Measurements from ENCODE around the gene SH3BP1.

DNA sequence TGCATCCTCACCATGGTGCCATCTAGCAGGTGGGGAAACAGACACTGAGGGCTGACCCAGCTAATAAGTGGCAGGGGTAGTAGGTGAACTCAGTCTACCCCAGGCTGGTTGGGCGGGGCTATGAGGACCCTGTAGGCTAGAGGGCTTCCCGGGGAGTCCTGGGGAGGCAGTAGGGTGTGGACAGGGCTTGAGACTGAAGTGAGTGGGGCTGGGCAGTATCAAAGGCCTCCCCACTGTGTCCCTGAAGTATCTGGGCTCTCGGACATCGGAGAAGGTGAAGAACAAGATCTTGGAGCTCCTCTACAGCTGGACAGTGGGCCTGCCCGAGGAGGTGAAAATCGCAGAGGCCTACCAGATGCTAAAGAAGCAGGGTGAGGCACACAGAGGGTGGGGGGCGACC, 19.5 kb upstream of the SH3BP1 start:
- TF ChIP-seq, protein P1, sequence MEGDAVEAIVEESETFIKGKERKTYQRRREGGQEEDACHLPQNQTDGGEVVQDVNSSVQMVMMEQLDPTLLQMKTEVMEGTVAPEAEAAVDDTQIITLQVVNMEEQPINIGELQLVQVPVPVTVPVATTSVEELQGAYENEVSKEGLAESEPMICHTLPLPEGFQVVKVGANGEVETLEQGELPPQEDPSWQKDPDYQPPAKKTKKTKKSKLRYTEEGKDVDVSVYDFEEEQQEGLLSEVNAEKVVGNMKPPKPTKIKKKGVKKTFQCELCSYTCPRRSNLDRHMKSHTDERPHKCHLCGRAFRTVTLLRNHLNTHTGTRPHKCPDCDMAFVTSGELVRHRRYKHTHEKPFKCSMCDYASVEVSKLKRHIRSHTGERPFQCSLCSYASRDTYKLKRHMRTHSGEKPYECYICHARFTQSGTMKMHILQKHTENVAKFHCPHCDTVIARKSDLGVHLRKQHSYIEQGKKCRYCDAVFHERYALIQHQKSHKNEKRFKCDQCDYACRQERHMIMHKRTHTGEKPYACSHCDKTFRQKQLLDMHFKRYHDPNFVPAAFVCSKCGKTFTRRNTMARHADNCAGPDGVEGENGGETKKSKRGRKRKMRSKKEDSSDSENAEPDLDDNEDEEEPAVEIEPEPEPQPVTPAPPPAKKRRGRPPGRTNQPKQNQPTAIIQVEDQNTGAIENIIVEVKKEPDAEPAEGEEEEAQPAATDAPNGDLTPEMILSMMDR (IDR thresholded peaks at IDR 0.05; ENCODE audit: insufficient read depth, low read length, poor library complexity, severe bottlenecking) = no peak
- no peak for TF ChIP-seq EZH2phosphoT487 (conservative IDR thresholded peaks at IDR 0.05; ENCODE audit: low read length)
